ENCODE data around the gene TTC17. TPM values are rescaled to one million over a fixed set of nuclear protein-coding genes. Genes with fewer than 3 reads are reported as not detected.

The TTC17 gene
- total and polyA plus RNA-seq, 2 of the 4 experiments (the other 2 are of a cell fraction), result 56.3 to 61.3 TPM

GRCh38 chr11:43358279-43358800 lies 380 bp upstream of the TTC17 start:
- Histone ChIP-seq H3K14ac (replicated peaks; ENCODE audit: low read depth, low read length) (peak overlapping the region; percentile 54; the same call in 1 of the 2 replicates), H3K4me2 (ENCODE audit: low read depth, low read length) (peak overlapping the region; percentile 78), H3K23ac (ENCODE audit: low read depth, low read length) (peak overlapping the region; percentile 26; the same call in 1 of the 2 replicates), H3K4me3 (ENCODE audit: insufficient read depth, low read depth, low read length) (peak overlapping the region; percentile 93), H2AK5ac (ENCODE audit: low read depth, low read length) (no peak overlapping the region), H3K9me3 (ENCODE audit: control insufficient read depth, insufficient read depth, low read length) (no peaks in the 10 kb centered on the region), H3K9me1 (ENCODE audit: insufficient read depth, low read length) (peaks cover 7% of the 10 kb centered on the region; the same call in 1 of the 2 replicates), H2BK20ac (ENCODE audit: low read depth, low read length) (no peak overlapping the region), H4K5ac (ENCODE audit: low read depth, low read length) (peak overlapping the region; percentile 82), H2AK9ac (replicated peaks; ENCODE audit: low read depth, low read length, poor library complexity) (no peak overlapping the region), H4K91ac (ENCODE audit: insufficient read depth, low read depth, low read length) (peak overlapping the region; percentile 51; the same call in 1 of the 2 replicates), H3K4me1 (ENCODE audit: control insufficient read depth, insufficient read depth, low read length) (peaks cover 4% of the 10 kb centered on the region; the same call in 1 of the 2 replicates), H3K36me3 (ENCODE audit: control insufficient read depth, insufficient read depth, low read length) (peaks cover 2% of the 10 kb centered on the region; the same call in 1 of the 2 replicates), H2BK120ac (ENCODE audit: low read depth, low read length) (no peak overlapping the region), H3K27ac (ENCODE audit: insufficient read depth, low read length) (peak overlapping the region; percentile 62), H3K56ac (ENCODE audit: extremely low read depth, insufficient read depth, low read length) (peak overlapping the region; percentile 68), H3K27me3 (ENCODE audit: control insufficient read depth, insufficient read depth, low read length) (no peaks in the 10 kb centered on the region), H2AFZ (replicated peaks; ENCODE audit: low read length, poor library complexity) (peak overlapping the region; percentile 98), H4K20me1 (ENCODE audit: insufficient read depth, low read length) (peaks cover 18% of the 10 kb centered on the region), H2BK5ac (ENCODE audit: low read depth, low read length, poor library complexity, severe bottlenecking) (no peak overlapping the region), H3K9ac (ENCODE audit: low read depth, low read length) (peak overlapping the region; percentile 83), H3K18ac (ENCODE audit: low read depth, low read length) (peak overlapping the region; percentile 40), H3K79me1 (ENCODE audit: low read depth in 1 of 2, low read length in 2 of 2) (peaks cover 7 to 34% of the 10 kb centered on the region in 2 experiments; a peak in 3 of 4 replicates), H2BK15ac (ENCODE audit: low read depth, low read length) (no peak overlapping the region), H4K8ac (ENCODE audit: low read depth in 2 of 2, low read length in 2 of 2) (peak overlapping the region; percentile 70 to 93), H3K4ac (ENCODE audit: low read depth, low read length) (peak overlapping the region; percentile 51)
- in situ Hi-C loops (cut with MboI; ENCODE audit: low sequenced_read_pairs) (no loop called here), intact Hi-C loops (cut with micrococcal nuclease) (no loop called here), dilution Hi-C loops (cut with HindIII; ENCODE audit: low sequenced_read_pairs, unreplicated experiment) (no loop called here)
- DNase-seq (no peak), ATAC-seq (ENCODE audit: low read depth) (peak; percentile 18; the same call in 1 of the 2 replicates)
- CTCF ChIA-PET, result interaction anchor here (1.1 to 1.9 kb wide), 3 partner anchors 8 to 60 kb away, joined by 3 to 4 read pairs (median 3); no protein-coding TSS in a partner anchor
- BruUV-seq (replicated peaks), result no TSS peak
- POLR2A ChIA-PET (ENCODE audit: unreplicated experiment), result interaction anchor here (0.5 to 0.9 kb wide), 3 partner anchors 9 to 47 kb away, joined by 3 to 10 read pairs (median 3); no protein-coding TSS in a partner anchor
- TF ChIP-seq MAFK (IDR thresholded peaks at IDR 0.05; ENCODE audit: low read depth, low read length) (no peak), CHD1 (IDR thresholded peaks at IDR 0.05; ENCODE audit: low read depth, low read length) (no peak), USF2 (IDR thresholded peaks at IDR 0.05; ENCODE audit: low read depth, low read length) (no peak), ELK1 (IDR thresholded peaks at IDR 0.05; ENCODE audit: borderline replicate concordance, low read depth, low read length) (no peak)
- WGBS, 2 experiments (ENCODE audit: extremely low coverage in 2 of 2, insufficient read length in 1 of 2), result 3% methylated on average over 6 of the region's 16 CpGs; no CpG with 5 or more reads in 1 of the 2 experiments
